AG10803 (cell line): ENCODE data around the gene SLC43A2.

Experiments
- DNase-seq: peaks from one replicate; pipeline ENCODE4 v3.0.0; 2010; ENCODE audit warnings: low read depth
- H3K4me3 ChIP-seq: 2 replicates; pipeline ENCODE4 v1.5.1; 2011; ENCODE audit warnings: mild to moderate bottlenecking, low read length, control low read depth
- TF ChIP-seq, protein P1 (sequence below): conservative IDR thresholded peaks from 2 replicates; pipeline ENCODE4 v1.5.1; 2011; ENCODE audit warnings: mild to moderate bottlenecking, low read length, control low read depth, inconsistent platforms

Gene SLC43A2

DNA sequence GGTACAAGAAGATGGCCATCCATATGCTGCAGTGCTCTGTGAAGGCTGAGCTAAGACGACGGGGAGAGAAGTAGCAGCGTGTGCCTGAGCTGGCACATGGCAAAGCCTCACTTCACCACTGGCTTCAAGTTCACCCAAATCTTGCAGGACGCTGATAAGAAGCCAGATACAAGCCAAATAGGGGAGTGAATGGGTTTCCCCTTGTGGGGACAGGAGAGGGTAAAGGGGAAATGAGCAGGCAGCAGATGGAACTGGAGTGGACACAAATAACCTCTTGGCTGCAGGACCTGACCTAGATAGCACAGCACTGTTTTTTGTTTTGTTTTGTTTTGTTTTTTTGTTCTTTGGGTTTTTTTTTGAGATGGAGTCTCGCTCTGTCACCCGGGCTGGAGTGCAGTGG is 45.1 kb downstream of the SLC43A2 start:
- TF ChIP-seq, protein P1, sequence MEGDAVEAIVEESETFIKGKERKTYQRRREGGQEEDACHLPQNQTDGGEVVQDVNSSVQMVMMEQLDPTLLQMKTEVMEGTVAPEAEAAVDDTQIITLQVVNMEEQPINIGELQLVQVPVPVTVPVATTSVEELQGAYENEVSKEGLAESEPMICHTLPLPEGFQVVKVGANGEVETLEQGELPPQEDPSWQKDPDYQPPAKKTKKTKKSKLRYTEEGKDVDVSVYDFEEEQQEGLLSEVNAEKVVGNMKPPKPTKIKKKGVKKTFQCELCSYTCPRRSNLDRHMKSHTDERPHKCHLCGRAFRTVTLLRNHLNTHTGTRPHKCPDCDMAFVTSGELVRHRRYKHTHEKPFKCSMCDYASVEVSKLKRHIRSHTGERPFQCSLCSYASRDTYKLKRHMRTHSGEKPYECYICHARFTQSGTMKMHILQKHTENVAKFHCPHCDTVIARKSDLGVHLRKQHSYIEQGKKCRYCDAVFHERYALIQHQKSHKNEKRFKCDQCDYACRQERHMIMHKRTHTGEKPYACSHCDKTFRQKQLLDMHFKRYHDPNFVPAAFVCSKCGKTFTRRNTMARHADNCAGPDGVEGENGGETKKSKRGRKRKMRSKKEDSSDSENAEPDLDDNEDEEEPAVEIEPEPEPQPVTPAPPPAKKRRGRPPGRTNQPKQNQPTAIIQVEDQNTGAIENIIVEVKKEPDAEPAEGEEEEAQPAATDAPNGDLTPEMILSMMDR: no peak
- no peak for DNase-seq
- no peak overlapping the region for H3K4me3 ChIP-seq

DNA sequence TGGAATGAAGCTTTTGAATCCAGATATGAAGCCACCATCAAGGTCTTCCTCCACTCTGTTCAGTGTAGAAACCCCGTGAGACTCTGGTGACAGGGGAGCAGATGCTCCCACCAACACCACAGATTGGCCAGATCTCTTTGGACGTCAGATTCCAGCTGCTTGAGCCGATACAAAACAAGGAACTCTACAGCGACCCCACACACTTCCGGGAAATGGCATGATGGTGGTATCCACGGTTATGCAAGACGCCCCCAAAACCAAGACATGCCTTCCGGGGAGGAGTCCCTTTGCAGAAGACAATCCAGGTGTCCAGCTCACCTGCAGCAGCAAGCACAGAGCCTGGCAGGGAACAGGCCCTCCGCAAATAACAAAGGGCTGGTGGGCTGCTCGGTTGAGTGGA is 46.3 kb downstream of the SLC43A2 start:
- DNase-seq: no peak
- TF ChIP-seq, protein P1: no peak
- no peak overlapping the region for H3K4me3 ChIP-seq

DNA sequence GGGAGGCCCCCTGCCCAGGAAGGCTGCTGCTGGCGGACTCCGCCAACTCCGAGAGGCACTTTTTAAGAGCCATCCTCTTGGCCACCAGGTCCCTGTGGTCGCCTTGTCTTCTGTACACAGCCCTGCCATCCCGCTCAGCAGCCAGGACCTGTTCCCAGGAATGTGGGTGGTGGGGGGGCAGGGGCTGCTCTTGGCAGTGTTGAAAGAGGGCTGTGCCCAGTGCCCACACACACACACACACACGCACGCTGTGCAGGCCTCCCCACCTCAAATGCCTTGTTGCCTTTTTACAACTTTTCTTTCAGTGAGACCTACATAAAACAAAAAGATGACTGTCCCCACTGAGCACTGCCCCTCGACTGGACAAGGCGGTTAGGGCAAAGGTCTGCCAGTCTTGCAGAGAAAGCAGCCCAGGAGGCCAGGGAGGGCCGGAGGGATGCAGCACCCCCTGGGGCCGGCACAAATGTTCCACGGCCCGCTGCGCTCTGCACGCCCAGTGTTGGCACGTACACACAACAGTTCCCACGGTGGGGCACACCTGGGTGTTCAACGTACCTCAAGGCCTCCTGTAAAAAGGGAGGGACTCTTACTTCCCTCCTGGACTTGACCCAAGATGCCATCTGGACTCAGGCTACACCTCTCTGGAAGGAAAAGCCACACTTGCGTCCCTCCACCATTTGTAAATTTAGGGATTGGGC is 47.5 kb downstream of the SLC43A2 start:
- no peak overlapping the region for H3K4me3 ChIP-seq
- no peak for DNase-seq
- TF ChIP-seq, protein P1: no peak

DNA sequence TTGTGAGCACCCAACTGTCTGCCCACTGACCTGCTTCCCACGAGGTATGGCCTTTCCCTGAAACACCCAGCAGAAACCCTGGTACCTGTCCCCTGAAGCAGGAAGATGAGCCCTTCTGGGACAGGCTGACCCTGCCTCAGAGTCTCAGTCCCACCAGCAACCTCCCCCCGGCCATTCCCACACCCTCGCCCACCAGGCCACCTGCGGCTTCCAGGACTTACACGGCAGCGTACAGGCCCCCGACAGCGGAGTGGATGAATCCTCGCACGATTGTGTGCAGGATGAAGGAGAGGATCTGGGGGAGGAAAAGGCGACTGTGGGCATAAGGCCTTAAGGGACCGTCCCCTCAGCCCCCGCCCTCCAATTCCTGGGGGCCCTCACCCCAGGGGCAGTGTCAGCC is 50.6 kb downstream of the SLC43A2 start:
- TF ChIP-seq, protein P1: no peak
- H3K4me3 ChIP-seq: no peak overlapping the region
- no peak for DNase-seq

DNA sequence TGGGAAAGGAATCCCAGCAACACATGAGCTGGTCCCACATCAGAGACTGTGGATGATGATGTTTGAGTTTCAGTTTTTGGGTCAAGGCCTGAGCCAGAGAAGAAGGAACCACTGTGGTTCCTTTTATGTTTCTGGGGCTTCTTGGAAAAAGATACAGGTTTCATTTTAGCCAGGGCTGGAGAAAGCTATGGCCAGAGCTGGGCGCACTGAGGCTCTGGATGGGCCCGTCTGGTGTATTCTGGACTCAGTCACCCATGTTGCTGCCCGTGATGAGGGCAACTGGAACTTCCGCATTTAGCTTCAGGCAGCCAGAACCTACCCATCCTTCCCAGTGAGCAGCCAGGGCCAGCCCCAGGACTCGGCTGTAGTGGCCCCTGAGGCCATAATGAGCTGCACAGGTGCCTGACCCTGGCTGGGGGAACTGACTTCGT is 51.0 kb downstream of the SLC43A2 start:
- TF ChIP-seq, protein P1: no peak
- DNase-seq: no peak
- no peak overlapping the region for H3K4me3 ChIP-seq

DNA sequence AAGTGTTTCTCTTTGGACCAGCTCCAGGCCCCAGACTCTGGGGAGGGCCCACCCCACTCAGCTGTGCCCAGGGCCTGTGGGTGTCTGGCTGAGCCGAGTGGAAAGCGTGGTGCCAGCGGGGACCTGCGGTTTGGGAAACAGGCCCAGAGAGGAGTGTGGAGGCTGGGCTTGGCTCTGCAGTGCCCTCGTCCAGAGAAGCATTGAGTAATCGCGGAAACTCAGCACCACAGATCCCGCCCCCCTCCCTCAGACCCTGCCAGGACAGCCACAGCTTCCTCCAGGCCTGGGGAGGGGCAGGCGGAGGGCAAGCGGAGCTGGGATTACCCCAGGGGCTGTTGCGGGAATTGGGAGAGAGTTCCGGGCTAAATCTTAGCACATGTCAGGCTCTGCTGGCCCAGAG is 51.5 kb downstream of the SLC43A2 start:
- no peak overlapping the region for H3K4me3 ChIP-seq
- DNase-seq: peak; percentile 97
- TF ChIP-seq, protein P1: no peak

DNA sequence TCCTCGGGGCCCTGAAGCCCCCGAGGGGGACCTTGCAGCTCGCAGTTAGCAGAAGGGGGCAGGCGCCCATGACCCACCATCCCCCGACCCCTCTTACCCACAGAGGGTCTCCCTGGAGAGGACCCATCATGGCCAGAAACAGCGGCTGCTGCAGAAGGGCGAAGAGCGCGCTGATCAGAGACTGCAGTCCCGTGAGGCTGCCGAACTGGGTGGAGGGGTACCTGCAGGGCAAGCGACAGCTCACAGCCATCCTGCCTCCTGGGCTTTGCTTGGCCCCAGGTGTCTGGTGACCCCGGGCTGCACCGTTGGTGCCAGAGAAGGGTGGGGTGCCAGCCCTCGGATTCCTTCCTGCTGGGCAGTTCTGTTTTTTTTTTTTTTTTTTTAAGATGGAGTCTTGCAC is 52.1 kb downstream of the SLC43A2 start:
- no peak for DNase-seq
- TF ChIP-seq, protein P1: no peak
- no peak overlapping the region for H3K4me3 ChIP-seq
